Glutamatergic neuron (in vitro differentiated cells): ENCODE measurements around the gene PNLIPRP2. TPM values are rescaled to one million over a fixed set of nuclear protein-coding genes. Genes with fewer than 3 reads are reported as not detected.

Source experiments
- DNase-seq: peaks from one replicate; pipeline ENCODE4 v3.0.0; 2022
- H3K27ac Mint-ChIP-seq: one replicate; pipeline ENCODE4 v1.8.0; 2020; ENCODE audit warnings: mild to moderate bottlenecking, mixed read lengths, inconsistent platforms; ENCODE audit not compliant: unreplicated experiment
- H3K27me3 Mint-ChIP-seq: one replicate; pipeline ENCODE4 v1.8.0; 2020; ENCODE audit warnings: mild to moderate bottlenecking, moderate library complexity, mixed read lengths, inconsistent platforms; ENCODE audit not compliant: unreplicated experiment
- H3K36me3 Mint-ChIP-seq: one replicate; pipeline ENCODE4 v1.8.0; 2020; ENCODE audit warnings: mild to moderate bottlenecking, mixed read lengths, inconsistent platforms; ENCODE audit not compliant: unreplicated experiment
- H3K4me1 Mint-ChIP-seq: one replicate; pipeline ENCODE4 v1.8.0; 2020; ENCODE audit warnings: mild to moderate bottlenecking, low read depth, mixed read lengths, inconsistent platforms; ENCODE audit not compliant: unreplicated experiment
- H3K4me3 Mint-ChIP-seq: one replicate; pipeline ENCODE4 v1.8.0; 2020; ENCODE audit warnings: mild to moderate bottlenecking, mixed read lengths, inconsistent platforms; ENCODE audit not compliant: unreplicated experiment
- H3K9me3 Mint-ChIP-seq: one replicate; pipeline ENCODE4 v1.8.0; 2020; ENCODE audit warnings: mild to moderate bottlenecking, moderate library complexity, mixed read lengths, inconsistent platforms; ENCODE audit not compliant: unreplicated experiment
- total RNA-seq: library from RNA; stranded (reverse); fragmentation: NEBNext Ultra II Directional; extraction: Animal tissue kit (Norgen Biotek cat#: 25700); gene quantifications from one replicate; pipeline ENCODE4 v1.2.1, GENCODE V29; 2021; ENCODE audit not compliant: unreplicated experiment
- TF ChIP-seq, protein P1 (sequence below): fragments of 200-600 bp; sonication (generic); IDR thresholded peaks from one replicate; pipeline ENCODE4 v1.5.0; 2021; ENCODE audit not compliant: partially characterized antibody, unreplicated experiment

Gene PNLIPRP2
- total RNA-seq, 1 donor from 2014 or later: not detected

DNA sequence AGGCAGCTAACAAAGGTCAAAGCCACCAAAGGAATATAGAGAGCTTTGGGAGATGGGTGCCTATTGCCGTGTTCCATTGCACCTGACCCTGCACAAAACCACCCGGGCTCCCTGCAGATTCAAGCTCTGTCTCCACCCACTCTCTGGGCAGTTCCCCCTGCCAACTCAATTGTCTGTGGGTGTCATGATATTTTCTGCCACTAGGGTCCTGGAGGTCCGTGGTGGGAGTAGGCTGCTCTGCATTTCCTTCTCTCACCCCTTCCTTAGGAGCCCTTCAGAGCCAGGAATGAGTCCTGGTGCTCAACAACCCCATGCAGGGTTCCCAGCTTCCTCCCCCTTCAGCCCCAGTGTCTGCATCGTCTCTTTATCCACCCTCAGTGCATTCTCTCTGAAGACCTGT is 34.1 kb downstream of the PNLIPRP2 start:
- Mint-ChIP-seq H3K27me3 (peaks cover 3% of the 10 kb centered on the region), H3K36me3 (peaks cover 3% of the 10 kb centered on the region), H3K9me3 (peaks cover 3% of the 10 kb centered on the region), H3K4me3 (no peak overlapping the region), H3K4me1 (no peaks in the 10 kb centered on the region), H3K27ac (no peak overlapping the region)
- DNase-seq: no peak
- TF ChIP-seq, protein P1, sequence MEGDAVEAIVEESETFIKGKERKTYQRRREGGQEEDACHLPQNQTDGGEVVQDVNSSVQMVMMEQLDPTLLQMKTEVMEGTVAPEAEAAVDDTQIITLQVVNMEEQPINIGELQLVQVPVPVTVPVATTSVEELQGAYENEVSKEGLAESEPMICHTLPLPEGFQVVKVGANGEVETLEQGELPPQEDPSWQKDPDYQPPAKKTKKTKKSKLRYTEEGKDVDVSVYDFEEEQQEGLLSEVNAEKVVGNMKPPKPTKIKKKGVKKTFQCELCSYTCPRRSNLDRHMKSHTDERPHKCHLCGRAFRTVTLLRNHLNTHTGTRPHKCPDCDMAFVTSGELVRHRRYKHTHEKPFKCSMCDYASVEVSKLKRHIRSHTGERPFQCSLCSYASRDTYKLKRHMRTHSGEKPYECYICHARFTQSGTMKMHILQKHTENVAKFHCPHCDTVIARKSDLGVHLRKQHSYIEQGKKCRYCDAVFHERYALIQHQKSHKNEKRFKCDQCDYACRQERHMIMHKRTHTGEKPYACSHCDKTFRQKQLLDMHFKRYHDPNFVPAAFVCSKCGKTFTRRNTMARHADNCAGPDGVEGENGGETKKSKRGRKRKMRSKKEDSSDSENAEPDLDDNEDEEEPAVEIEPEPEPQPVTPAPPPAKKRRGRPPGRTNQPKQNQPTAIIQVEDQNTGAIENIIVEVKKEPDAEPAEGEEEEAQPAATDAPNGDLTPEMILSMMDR: peak; percentile 83

- no peak for DNase-seq
- no peak overlapping the region for H3K4me3 Mint-ChIP-seq
- H3K27ac Mint-ChIP-seq: no peak overlapping the region
- H3K27me3 Mint-ChIP-seq: peaks cover 3% of the 10 kb centered on the region
- TF ChIP-seq, protein P1: no peak
- H3K9me3 Mint-ChIP-seq: no peaks in the 10 kb centered on the region
- no peaks in the 10 kb centered on the region for H3K4me1 Mint-ChIP-seq
- H3K36me3 Mint-ChIP-seq: no peaks in the 10 kb centered on the region
Observed at GRCh38 chr10:116655568-116655967, 34.8 kb downstream of the PNLIPRP2 start.

- Mint-ChIP-seq H3K4me1 (no peaks in the 10 kb centered on the region), H3K27me3 (peaks cover 3% of the 10 kb centered on the region), H3K36me3 (no peaks in the 10 kb centered on the region), H3K27ac (no peak overlapping the region), H3K9me3 (no peaks in the 10 kb centered on the region), H3K4me3 (no peak overlapping the region)
- DNase-seq: no peak
- TF ChIP-seq, protein P1: no peak
Observed at GRCh38 chr10:116656044-116656443, 35.3 kb downstream of the PNLIPRP2 start.

GRCh38 chr10:116657863-116658551 is 37.3 kb downstream of the PNLIPRP2 start:
- no peak overlapping the region for H3K27ac Mint-ChIP-seq

More at GRCh38 chr10:116657863-116658551, 37.3 kb downstream of the PNLIPRP2 start:
- H3K4me3 Mint-ChIP-seq: no peak overlapping the region
- no peaks in the 10 kb centered on the region for H3K4me1 Mint-ChIP-seq
- H3K36me3 Mint-ChIP-seq: no peaks in the 10 kb centered on the region
- TF ChIP-seq, protein P1: no peak
- H3K27me3 Mint-ChIP-seq: peaks cover 3% of the 10 kb centered on the region
- DNase-seq: no peak
- H3K9me3 Mint-ChIP-seq: no peaks in the 10 kb centered on the region
